ENCODE results near the gene ABCB11. TPM values are rescaled to one million over a fixed set of nuclear protein-coding genes. Genes with fewer than 3 reads are reported as not detected.
A peak's percentile ranks its signal among the peaks of the same experiment; 100 is the strongest.

The ABCB11 gene
- total RNA-seq, 1 donor = not detected

GRCh38 chr2:169072163-169072925 is 41.2 kb upstream of the ABCB11 start:
- DNase-seq (ENCODE audit: low read depth) = no peak

GRCh38 chr2:169071455-169071854 is 40.3 kb upstream of the ABCB11 start:
- no peak for TF ChIP-seq CTCF (IDR thresholded peaks at IDR 0.05; ENCODE audit: insufficient read depth, low read length)
- no peak for DNase-seq (ENCODE audit: low read depth)
- no peak overlapping the region for H3K4me3 ChIP-seq (ENCODE audit: low read depth, low read length)

More at GRCh38 chr2:169072163-169072925, 41.2 kb upstream of the ABCB11 start:
- no peak for TF ChIP-seq CTCF (IDR thresholded peaks at IDR 0.05; ENCODE audit: insufficient read depth, low read length)
- H3K4me3 ChIP-seq (ENCODE audit: low read depth, low read length) = no peak overlapping the region

GRCh38 chr2:169069833-169070232 is 38.7 kb upstream of the ABCB11 start:
- H3K4me3 ChIP-seq (ENCODE audit: low read depth, low read length) = no peak overlapping the region
- no peak for DNase-seq (ENCODE audit: low read depth)
- no peak for TF ChIP-seq CTCF (IDR thresholded peaks at IDR 0.05; ENCODE audit: insufficient read depth, low read length)

- no peak for TF ChIP-seq CTCF (IDR thresholded peaks at IDR 0.05; ENCODE audit: insufficient read depth, low read length)
- H3K4me3 ChIP-seq (ENCODE audit: low read depth, low read length) = no peak within 1 kb of the TSS
- DNase-seq (ENCODE audit: low read depth) = peak; percentile 26
Measured at GRCh38 chr2:169069341-169069740, 38.2 kb upstream of the ABCB11 start, which contains the start of gene DHRS9. Gene DHRS9 (plus strand): TSS chr2:169069563. CDS start chr2:169081582, 12,019 bp downstream.

- TF ChIP-seq CTCF (IDR thresholded peaks at IDR 0.05; ENCODE audit: insufficient read depth, low read length) = no peak
- no peak for DNase-seq (ENCODE audit: low read depth)
- H3K4me3 ChIP-seq (ENCODE audit: low read depth, low read length) = no peak overlapping the region
Measured at GRCh38 chr2:169066897-169067296, 35.8 kb upstream of the ABCB11 start.

GRCh38 chr2:169065864-169066517 is 34.9 kb upstream of the ABCB11 start:
- DNase-seq (ENCODE audit: low read depth) = peak; percentile 9
- TF ChIP-seq CTCF (IDR thresholded peaks at IDR 0.05; ENCODE audit: insufficient read depth, low read length) = no peak

More at GRCh38 chr2:169065864-169066517, 34.9 kb upstream of the ABCB11 start:
- H3K4me3 ChIP-seq (ENCODE audit: low read depth, low read length) = no peak overlapping the region

Measured in fibroblast of the aortic adventitia (primary cell).